Raji (cell line): ENCODE results near the gene DIPK1C.

Source experiments
- POLR2A ChIP-seq: IDR thresholded peaks from 2 replicates; pipeline ENCODE4 v1.6.1; 2011; ENCODE audit warnings: low read depth, low read length, control low read depth; ENCODE audit not compliant: insufficient read depth

The DIPK1C gene

DNA sequence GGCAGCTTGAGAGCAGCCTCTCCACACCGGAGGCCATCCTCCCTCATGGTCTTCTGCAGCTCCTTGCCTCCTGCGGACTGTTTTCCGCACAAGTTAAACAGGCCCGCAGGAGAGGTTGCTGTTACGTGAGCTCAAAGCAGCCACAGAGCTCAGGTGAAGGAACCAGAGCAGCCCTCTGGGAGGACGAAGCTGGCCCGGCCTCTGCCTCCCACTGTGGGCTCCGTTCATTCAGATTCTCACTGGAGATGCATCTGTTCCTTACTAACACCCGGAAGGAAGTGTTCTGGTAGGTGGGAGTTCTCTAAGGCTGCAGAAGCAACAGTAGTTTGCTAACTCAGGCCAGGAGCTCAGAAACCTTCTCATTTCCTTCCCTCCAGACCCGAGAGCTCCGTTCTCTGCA lies 10.9 kb downstream of the DIPK1C start:
- no peak for TF ChIP-seq POLR2A

DNA sequence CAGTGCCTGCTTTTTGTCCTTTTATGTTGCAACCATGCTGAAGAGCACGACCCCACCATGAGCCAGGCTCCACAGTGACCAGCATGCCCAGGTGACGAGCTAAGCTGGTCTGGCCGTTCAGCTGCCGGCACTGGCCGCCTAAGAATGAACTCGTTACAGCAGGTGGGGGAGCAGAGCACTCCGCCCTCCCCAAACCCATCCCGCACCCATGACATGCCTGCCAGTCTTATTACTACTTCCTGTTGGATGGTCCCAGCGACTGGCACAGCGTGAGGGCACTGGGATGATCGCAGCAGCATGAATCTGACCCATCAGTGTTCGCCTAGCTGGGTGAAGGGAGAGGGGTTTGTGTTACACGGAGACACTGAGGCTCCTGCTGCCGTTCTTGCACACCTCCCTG lies 11.5 kb downstream of the DIPK1C start:
- TF ChIP-seq POLR2A, result no peak

DNA sequence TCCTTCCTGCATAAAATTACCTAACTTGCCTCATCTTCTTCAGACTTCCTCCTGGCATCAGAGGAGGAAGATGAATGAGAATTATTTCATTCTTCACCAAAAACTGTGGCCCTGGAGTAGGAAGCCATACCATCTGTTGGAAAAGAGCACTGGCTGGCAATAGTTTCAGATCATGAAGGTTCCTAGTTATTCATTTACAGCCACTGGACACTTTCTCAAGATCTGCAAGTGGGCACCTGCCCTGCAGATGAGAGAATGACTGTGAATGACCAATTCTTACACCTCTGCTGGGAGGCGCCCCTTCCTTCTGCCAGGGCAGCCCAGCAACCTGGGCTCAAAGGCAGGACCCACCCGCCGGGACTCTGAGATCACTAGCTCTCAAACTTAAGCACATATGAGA lies 13.0 kb downstream of the DIPK1C start:
- TF ChIP-seq POLR2A, result no peak

DNA sequence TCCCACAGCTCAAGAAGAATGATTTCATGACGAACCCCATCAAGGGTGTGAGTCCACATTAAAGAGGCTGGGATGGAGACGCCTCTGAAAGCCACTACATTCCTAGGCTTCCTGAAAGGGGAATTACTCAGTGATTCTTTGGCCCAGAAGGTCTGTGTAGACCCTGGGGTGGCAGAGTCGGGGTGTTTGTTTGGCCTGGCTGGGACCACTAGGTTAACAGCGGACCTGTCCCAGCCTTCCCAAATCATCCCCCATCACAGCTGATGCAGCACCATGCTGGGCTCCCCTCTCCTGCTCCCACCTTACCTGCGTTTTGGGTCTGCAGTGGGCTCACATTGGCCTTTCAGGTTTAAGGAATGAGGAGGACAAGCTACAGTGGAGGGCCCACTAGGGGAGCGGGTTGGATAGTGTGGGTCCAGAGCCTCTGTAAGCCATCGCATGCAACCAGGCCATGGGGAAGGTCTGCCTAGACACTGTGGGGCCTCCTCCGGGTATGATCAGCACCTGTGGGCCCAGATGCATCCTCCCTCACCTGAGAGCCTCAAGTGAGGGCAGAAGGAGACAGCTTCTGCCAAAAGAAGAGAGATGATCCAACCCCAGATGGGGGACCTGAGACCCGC lies 16.2 kb downstream of the DIPK1C start:
- no peak for TF ChIP-seq POLR2A

DNA sequence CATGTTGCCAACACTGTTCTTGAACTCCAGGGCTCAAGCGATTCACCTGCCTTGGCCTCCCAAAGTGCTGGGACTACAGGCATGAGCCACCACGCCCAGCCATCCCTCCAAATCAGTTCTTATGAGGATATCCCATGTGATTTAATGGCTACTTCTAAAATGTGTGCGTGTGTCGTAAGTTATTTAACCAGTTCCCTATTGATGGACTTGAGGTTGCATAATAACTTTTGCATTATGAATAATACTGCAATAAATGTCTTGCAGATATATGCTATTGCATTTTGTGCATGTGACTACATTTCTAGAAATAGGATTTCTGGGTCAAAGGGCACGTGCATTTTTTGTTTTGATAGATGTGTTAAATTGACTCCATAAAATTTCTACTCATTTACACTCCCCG lies 19.0 kb downstream of the DIPK1C start:
- no peak for TF ChIP-seq POLR2A

DNA sequence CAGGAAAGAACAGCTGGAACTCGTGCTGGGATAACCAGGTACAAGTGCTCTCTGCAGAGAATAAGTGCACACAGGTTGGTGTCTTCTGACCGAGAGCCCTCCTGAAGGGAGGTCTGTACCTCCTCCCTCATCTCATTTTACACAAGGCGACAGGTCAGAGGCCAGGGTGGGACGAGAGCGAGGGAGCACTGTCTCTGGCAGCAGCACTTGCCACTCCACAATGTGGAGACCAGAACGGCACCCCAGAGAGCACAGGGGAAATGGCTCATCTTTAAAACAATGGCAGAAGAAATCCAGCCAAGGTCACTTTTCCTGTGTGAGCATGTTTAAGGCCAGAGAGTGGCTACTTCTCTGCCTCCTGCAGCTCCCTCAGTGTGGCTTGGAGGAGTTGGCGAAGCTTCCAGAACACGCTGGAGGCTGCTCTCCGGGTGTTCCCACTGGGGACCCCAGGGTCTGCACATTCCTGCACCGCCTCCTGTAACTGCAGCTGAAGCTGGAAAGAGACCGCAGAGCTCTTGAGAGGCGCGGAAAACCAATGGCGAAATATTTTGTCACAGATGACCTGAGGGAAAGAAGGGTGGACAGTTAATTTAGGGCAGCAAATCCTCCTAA lies 20.8 kb downstream of the DIPK1C start:
- no peak for TF ChIP-seq POLR2A

DNA sequence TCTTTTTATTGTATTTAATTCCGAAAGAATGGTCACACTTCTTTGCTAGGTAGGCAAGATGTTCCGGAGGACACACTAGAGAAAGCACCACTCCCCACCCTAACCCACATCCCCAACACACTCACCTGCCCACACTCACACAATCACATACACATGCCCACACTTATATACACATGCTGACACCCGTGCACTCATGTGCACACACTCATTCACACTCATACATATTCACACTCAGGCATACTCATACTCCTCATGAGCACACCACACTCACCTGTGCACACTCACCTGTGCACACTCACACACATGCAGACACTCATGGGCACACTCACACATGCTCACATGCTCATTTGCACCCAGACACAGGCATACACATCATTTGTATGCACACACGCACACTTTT lies 21.4 kb downstream of the DIPK1C start:
- no peak for TF ChIP-seq POLR2A

DNA sequence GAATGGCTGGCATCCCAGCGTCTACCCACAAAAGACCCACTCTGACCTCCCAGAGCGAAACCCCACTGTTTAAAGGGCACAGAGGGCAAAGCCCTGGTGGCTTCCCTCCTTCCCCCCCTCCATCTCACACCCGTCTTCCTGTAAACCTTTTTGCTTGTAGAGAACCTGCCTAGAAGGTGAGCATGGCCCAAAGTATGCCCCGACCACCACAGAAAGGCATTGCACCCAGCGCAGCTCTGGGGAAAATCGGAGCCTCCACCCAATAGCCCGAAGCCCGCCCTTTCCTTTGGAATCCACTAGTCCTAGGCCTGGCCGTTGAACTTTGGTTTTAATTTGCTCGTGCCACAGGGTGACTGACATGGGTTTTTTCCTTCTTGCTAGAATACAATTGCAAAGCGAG lies 22.6 kb downstream of the DIPK1C start:
- no peak for TF ChIP-seq POLR2A

DNA sequence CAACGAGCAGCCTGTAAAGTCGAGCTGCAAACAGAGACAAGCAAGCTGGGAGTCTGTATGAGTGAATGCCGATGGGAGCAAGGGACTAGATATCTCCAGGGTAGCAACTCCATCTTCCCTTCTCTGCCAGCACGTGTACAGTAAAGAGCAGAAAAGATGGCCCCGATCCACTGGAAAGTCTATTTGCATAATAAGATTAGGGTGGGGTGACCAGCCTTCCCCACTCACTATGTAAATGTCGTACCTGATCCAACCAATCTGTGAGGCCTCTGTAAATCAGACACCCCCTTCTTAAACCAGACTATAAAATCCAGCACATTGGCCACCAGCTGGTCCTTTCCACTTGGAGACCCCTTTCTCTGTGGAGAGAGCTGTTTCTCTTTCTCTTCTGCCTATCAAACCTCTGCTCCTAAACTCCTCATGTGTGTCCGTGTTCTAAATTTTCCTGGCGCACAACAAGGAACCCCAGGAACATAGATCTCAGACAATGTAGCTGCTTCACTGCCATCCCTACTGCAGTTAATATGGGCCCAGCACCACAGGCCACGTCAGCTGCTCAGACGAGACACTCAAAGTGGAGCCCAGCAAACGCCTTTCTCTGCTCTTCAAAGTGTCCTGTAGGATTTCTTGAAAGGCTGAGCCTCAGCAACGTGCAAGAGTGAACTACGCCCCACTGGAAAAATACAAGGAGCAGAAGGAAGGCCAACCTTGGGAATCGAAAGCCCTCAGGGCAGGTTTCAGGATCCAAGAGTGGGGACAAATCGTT lies 26.1 kb downstream of the DIPK1C start:
- no peak for TF ChIP-seq POLR2A

DNA sequence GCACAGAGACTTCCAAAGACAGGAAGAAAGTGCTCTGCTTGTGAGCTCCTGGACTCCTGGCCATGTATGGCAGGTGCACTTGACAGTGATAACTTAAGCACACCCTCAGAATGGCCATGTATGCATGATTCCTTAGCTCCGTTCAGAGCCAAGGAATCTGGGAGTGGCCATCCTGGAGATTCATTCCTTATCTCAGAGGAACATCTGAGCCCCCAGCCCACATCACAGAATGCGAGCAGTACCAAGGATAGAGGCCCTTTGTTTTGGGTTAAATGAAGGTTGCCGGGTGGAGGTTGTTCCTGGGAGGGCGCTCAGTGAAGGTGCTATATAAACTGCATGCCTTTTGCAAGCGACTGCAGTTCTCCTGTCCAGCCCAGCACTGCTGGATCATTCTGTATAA lies 26.9 kb downstream of the DIPK1C start:
- no peak for TF ChIP-seq POLR2A

DNA sequence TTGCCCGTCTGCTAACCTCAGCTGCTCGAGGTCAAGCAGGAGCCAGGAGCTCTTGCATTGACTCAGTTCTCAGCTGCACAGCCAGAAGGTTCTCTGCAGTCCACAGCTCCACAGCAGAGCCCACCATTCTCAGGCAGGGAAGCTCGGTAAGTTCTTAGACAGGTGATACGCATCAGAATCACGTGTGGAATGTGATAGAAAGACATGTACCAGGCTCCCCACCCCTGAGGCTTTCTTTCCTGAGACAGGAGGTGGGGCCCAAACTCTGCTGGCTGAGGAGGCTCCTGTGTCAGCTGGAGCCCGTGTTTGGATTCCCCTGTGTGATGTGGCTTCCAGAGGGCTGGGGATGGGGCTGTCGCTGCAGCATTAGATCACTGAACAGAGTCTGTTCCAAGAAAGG lies 28.0 kb downstream of the DIPK1C start:
- TF ChIP-seq POLR2A, result no peak

DNA sequence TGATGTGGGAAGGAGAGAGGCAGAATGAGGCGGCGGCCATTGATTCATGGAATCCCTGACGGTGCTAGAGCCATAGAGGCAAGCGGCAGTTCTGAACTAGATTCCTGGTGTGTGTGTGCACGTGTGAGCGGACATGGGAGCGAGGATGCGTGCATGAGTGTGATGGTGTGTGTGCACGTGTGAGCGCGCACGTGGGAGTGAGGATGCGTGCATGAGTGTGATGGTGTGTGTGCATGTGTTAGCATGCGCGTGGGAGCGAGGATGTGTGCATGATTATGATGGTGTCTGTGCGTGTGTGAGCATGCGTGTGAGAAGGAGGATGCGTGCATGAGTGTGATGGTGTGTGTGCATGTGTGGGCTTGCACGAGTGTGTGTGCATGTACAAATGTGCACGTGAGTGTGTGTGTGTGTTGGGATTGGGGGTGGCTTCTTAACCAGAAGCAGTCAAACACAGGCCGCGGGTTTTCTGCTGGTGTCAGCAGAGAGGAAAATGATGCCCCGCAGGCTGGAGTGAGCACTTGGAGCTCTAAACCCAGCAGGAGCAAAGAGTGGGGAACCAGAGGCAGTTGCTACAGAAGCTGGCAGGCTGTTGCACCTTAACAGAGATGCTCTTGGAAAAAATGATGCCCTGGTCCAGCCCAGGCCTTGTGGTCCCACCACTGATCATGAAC lies 29.5 kb downstream of the DIPK1C start:
- TF ChIP-seq POLR2A, result no peak

DNA sequence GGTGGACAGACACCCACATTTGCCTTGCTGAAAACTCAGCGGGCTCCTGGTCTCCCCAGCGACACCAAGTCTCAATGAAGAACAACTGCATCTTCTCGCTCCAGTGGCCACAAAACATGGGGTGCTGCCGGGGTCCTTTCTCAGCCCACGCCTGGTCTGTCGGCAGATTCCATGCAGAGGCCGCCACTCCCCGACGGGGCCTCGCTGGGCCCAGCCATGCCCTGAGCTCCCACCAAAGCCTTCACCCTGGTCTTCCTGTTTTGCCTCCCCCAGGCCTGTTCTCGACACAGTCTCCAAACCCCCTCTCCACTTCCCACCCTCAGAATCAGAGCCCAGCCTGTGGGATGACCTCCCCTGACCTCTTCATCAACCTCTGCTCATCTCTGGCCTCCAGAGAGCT lies 31.2 kb downstream of the DIPK1C start:
- TF ChIP-seq POLR2A, result no peak

DNA sequence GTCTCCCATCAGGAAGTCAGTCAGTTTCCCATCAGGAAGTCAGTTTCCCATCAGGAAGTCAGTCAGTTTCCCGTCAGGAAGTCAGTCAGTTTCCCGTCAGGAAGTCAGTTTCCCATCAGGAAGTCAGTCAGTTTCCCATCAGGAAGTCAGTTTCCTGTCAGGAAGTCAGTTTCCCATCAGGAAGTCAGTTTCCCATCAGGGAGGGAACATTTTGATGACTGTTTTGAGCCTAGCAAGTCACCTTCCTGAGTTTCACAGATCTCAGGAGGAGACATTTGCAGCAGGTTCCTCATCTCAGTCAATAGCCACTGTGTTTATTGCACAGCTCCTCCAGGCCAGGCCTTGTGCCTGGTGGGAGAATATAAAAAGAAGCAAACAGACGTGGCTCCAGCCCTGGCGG lies 31.9 kb downstream of the DIPK1C start:
- TF ChIP-seq POLR2A, result no peak

DNA sequence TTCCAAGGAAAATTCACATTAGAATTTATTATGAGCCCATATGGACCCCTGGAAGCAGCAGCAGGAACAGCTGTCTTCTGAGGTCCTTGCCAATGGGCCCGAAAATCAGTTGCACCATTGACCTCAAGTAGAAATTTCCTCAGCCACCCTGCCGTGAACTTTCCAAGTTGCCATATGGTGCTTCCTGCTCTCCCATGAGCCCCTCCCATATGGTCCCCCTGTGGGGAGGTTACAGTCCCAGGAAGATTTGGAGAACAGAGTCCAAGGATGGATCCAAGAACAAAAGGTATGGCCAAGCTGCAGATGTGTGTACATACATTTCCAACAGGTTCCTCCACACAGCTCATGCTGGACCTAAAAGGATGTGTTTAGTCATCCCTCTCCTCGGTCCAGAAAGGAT lies 34.6 kb downstream of the DIPK1C start:
- TF ChIP-seq POLR2A, result no peak

DNA sequence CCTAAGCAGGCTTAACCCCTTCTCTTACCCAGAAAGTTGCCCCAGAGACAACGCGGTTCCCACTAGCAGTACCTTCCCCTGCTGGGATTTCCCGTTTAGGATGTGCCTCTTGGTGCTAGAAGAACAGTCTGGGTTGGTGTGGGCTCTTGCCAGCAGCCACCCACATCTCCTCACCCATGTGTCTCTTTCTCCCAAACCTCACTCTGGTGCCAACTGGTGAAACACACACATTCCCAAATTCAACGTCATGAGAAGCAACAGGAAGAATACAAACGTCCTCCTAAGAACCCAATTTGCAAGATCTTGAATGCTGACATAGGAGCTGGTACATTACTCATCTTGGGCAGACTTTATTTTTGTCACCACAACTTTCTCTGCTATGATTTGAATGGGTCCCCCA lies 36.2 kb downstream of the DIPK1C start:
- no peak for TF ChIP-seq POLR2A
